HEK293T (cell line): ENCODE data around the gene AGBL1.
"Not testable (repeated sequence)": the region's sequence is repeated elsewhere in the genome, so short reads cannot be mapped to it uniquely, and the experiment has no call there.

Experiments used
- CTCF ChIA-PET: fragments of 350-600 bp; formaldehyde crosslinking; extraction: SDS; loops from one replicate; lab custom pipeline; 2021; ENCODE audit warnings: antibody characterized with exemption, inconsistent platforms; lab: Yijun Ruan, JAX
- POLR2A ChIA-PET: fragments of 350-600 bp; formaldehyde crosslinking; extraction: SDS; loops from one replicate; lab custom pipeline; 2020; ENCODE audit warnings: antibody characterized with exemption, inconsistent platforms; lab: Yijun Ruan, JAX
- DNase-seq: peaks from one replicate; pipeline ENCODE4 v3.0.0; 2012; ENCODE audit warnings: mixed read lengths; ENCODE audit errors: extremely low spot score
- ARNT ChIP-seq: fragments of 450-650 bp; IDR thresholded peaks from 2 replicates; pipeline ENCODE4 v1.6.1; 2017; ENCODE audit warnings: mild to moderate bottlenecking
- BHLHE40 ChIP-seq: fragments of 450-650 bp; IDR thresholded peaks from 2 replicates; pipeline ENCODE4 v1.6.1; 2016; ENCODE audit warnings: mild to moderate bottlenecking, moderate library complexity, borderline replicate concordance
- CTBP1 ChIP-seq: fragments of 450-650 bp; IDR thresholded peaks from 2 replicates; pipeline ENCODE4 v1.6.1; 2016; ENCODE audit warnings: borderline replicate concordance
- ELF4 ChIP-seq: fragments of 450-650 bp; IDR thresholded peaks from 2 replicates; pipeline ENCODE4 v1.6.1; 2017; ENCODE audit warnings: antibody characterized with exemption
- FOXA1 ChIP-seq: fragments of 450-650 bp; IDR thresholded peaks from 2 replicates; pipeline ENCODE4 v1.6.1; 2016; ENCODE audit warnings: mild to moderate bottlenecking
- FOXK2 ChIP-seq: fragments of 450-650 bp; IDR thresholded peaks from 2 replicates; pipeline ENCODE4 v1.6.1; 2016; ENCODE audit warnings: mild to moderate bottlenecking
- FOXM1 ChIP-seq: fragments of 450-650 bp; IDR thresholded peaks from 2 replicates; pipeline ENCODE4 v1.6.1; 2017; ENCODE audit warnings: mild to moderate bottlenecking, borderline replicate concordance
- HDGF ChIP-seq: fragments of 450-650 bp; IDR thresholded peaks from 2 replicates; pipeline ENCODE4 v1.6.1; 2017; ENCODE audit warnings: antibody characterized with exemption, borderline replicate concordance
- L3MBTL2 ChIP-seq: fragments of 450-650 bp; conservative IDR thresholded peaks from 2 replicates; pipeline ENCODE4 v1.6.1; 2016; ENCODE audit warnings: mild to moderate bottlenecking
- LEF1 ChIP-seq: fragments of 450-650 bp; IDR thresholded peaks from 2 replicates; pipeline ENCODE4 v1.6.1; 2017; ENCODE audit warnings: mild to moderate bottlenecking, borderline replicate concordance
- NFRKB ChIP-seq: fragments of 450-650 bp; IDR thresholded peaks from 2 replicates; pipeline ENCODE4 v1.6.1; 2016; ENCODE audit warnings: mild to moderate bottlenecking, moderate library complexity
- SP1 ChIP-seq: fragments of 450-650 bp; IDR thresholded peaks from 2 replicates; pipeline ENCODE4 v1.6.1; 2017
- SUZ12 ChIP-seq: fragments of 450-650 bp; IDR thresholded peaks from 2 replicates; pipeline ENCODE4 v1.6.1; 2016; ENCODE audit warnings: mild to moderate bottlenecking
- TARDBP ChIP-seq: fragments of 450-650 bp; IDR thresholded peaks from 2 replicates; pipeline ENCODE4 v1.6.1; 2016
- ZNF384 ChIP-seq: fragments of 450-650 bp; IDR thresholded peaks from 2 replicates; pipeline ENCODE4 v1.6.1; 2016
- TF ChIP-seq, protein P1 (sequence below): fragments of 450-650 bp; IDR thresholded peaks from 2 replicates; pipeline ENCODE4 v1.6.1; 2016

AGBL1 gene

DNA sequence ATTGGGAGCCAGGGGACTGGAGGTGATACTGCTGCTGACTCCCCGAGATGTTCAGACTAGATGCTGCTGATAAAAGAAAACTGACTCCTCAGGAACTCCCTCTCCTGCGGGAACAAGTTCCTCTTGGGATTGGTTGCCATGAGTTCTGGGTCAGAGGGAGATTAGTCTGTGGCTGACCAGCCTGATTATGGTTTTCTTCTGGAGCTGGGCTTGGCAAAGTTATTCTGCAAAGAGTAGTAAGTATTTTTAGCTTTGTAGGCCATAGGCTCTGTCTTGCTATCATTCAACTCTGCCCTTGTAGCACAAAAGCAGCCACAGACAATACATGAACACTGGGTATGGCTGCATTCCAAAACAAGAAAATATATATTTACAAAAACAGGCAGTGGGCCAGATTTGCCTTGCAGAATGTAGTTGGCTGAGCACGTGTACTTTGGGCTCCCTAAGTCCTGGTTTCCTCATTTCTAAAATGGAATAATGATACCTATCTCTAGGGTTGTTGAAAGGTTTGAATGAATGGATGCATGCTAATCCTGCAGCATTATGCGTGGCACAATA lies 796.8 kb downstream of the AGBL1 start:
- POLR2A ChIA-PET, result no interaction called here
- CTCF ChIA-PET, result interaction anchor here (0.5 kb wide), 1 partner anchor 232 kb away, joined by 3 read pairs; no protein-coding TSS in a partner anchor
- no peak for TF ChIP-seq HDGF
- no peak for TF ChIP-seq ARNT
- no peak for TF ChIP-seq SP1
- no peak for TF ChIP-seq ELF4
- TF ChIP-seq LEF1, result no peak
- no peak for TF ChIP-seq L3MBTL2
- no peak for TF ChIP-seq FOXA1
- no peak for TF ChIP-seq CTBP1
- TF ChIP-seq TARDBP, result no peak
- TF ChIP-seq, protein P1, sequence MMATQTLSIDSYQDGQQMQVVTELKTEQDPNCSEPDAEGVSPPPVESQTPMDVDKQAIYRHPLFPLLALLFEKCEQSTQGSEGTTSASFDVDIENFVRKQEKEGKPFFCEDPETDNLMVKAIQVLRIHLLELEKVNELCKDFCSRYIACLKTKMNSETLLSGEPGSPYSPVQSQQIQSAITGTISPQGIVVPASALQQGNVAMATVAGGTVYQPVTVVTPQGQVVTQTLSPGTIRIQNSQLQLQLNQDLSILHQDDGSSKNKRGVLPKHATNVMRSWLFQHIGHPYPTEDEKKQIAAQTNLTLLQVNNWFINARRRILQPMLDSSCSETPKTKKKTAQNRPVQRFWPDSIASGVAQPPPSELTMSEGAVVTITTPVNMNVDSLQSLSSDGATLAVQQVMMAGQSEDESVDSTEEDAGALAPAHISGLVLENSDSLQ, result no peak
- TF ChIP-seq SUZ12, result no peak
- TF ChIP-seq ZNF384, result no peak
- no peak for TF ChIP-seq BHLHE40
- no peak for TF ChIP-seq NFRKB
- no peak for TF ChIP-seq FOXM1
- TF ChIP-seq FOXK2, result no peak
- no peak for DNase-seq

DNA sequence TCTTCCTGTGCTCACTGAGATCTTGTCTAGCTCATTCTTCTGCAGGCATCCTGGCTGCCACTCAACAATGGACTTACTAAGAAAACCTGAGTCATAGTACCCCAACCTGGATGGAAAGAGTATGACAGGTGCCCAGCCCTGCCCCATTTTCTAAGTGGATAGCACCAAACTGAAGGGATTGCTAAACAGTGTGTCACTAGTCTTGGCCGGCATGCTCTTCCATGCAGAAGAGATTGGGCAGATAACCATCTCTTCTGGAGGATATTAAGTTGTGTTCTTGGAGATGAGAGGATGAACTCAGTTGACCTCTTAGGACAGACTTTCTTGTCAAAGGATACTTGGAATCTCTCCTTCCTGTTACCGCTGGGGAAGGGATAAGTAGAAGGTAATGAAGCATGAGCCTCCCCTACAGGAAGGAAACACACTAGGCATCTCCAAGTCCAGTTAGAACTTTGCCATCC lies 797.5 kb downstream of the AGBL1 start:
- ChIA-PET CTCF (no interaction called here), POLR2A (no interaction called here)
- DNase-seq, result no peak
- no peak for TF ChIP-seq LEF1

DNA sequence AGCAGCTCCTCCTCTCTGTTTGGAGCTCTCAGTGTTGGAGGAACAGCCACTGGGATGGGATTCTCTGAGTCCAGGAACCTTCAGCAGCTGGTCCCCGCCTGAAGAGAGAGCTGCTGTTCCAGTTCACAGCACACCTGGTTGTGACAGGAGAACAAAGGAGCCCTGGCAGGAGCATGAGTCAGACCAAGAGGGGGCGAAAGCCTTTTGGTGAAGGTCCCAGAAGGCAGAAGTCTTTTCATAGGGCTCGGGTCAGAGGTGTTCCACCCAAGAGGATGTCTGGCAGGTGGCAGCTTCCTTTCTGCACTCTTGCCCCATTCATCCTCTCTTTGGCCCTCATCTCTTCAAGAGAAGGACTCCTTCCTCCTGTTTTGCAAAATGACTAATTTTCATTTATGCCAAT lies 799.2 kb downstream of the AGBL1 start:
- CTCF ChIA-PET, POLR2A ChIA-PET, DNase-seq: not testable (repeated sequence)

DNA sequence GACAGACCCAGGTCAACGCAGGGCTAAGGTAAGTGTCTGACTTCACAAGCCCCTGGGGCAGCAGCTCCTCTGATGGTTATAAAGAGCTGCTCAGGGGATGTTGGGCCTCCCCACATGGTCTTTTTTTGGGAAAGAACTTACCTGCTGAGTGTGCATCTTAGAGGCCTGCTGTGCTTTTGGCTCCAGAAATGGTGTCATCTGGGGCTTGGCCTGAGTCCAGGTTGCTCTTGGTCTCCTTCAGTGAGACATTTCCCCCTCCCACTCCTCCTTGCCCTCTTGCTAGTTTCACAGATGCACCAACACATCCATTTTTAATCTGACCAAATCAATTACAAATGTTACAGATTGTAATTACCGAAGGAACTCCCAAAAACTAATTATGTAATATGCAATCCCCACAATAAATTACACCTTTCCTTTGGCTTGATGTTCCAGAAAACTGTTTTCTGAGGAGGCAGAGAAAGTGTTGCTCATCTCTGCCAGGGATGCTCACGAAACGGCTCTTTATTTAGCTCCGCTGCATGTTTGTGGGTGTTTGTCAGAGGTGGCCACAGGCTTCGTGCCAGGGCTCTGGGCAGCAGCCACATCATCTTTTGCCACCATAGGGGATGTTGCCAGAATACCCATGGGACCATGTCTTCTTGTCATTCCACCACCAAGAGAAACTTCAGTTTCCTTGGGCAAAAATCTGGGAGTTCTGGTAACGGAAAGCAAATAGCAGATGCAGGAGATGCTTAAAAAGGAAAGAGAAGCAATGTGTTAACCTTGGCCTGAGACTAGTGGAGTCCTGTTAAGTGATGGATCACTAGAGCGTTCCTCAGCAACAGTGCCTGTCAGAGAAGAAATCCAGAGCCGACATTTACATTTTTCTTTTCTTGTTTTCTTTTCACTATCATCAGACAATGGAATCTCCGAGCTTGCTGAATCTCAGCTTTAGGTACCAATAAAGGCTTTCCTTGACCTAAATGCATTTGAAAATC lies 799.9 kb downstream of the AGBL1 start:
- ChIA-PET CTCF (no interaction called here), POLR2A (no interaction called here)
- TF ChIP-seq NFRKB (no peak), ELF4 (no peak), FOXM1 (no peak), FOXK2 (no peak), BHLHE40 (no peak), HDGF (no peak), L3MBTL2 (no peak), FOXA1 (no peak), ARNT (no peak), CTBP1 (no peak), ZNF384 (no peak), SP1 (no peak), LEF1 (no peak), TARDBP (no peak), SUZ12 (no peak)
- TF ChIP-seq, protein P1, result no peak
- no peak for DNase-seq

DNA sequence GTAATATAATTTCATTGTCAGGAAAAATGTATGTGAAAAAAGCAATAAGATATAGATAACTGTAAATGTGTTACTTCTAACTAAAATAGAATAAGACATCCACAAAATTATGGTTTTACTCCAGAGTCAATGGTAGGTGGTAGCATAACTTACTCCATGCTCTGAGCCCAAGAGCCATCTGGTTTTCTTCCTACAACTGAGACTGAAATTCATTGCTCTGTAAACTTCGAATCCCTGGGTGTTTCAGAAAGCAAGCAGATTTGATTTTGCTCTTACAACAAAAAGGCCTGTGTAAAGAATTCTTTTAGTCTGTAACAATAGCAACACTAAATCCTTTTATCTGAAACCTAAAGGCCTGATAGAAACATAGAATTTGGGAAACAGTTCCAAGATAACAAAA lies 805.9 kb downstream of the AGBL1 start:
- TF ChIP-seq FOXM1 (no peak), ELF4 (no peak), SUZ12 (no peak), FOXA1 (no peak), FOXK2 (no peak)
- TF ChIP-seq, protein P1, result no peak
- POLR2A ChIA-PET, result no interaction called here
- CTCF ChIA-PET, result no interaction called here
- DNase-seq, result no peak

DNA sequence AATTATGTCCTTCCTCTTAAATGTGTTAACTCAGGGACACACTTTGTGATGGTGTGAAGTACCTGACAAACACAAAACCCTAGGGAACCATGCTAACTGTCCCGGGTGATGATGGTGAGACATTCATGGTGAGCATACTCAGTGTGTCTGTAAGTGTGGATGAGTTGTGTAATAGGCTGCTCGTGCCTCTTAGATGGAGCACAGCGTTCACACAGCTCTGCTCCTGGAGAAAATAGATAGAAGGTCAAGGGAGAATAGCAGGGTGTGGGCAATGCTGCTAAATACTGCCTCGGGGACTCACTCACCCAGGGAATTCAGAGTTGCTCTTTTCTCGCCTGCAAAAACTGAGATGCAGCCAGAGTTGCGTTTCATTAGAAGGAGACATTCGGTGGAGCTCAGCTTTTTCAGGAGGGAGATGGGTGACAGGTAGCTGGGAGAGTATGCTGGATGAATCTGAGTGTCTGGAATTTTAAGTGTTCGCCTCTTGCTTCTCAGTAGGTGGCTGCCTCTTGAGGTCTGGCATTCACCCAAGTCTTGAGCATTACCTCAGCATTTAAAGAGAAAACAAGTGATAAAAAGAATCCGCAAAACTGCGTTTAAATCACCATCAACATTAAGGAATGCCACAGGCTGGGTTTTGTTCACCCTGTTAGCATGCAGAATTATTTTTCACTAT lies 813.2 kb downstream of the AGBL1 start:
- no peak for DNase-seq
- no peak for TF ChIP-seq SP1
- TF ChIP-seq SUZ12, result no peak
- TF ChIP-seq TARDBP, result no peak
- TF ChIP-seq, protein P1, result no peak
- no peak for TF ChIP-seq LEF1
- ChIA-PET POLR2A (no interaction called here), CTCF (no interaction called here)
